A204.1 (cell line): ENCODE measurements around the gene CTDSP2.
"Not testable (repeated sequence)": the region's sequence is repeated elsewhere in the genome, so short reads cannot be mapped to it uniquely, and the experiment has no call there.

Source experiments
- FAIRE-seq: peaks from 2 replicates; lab custom pipeline; 2012; peaks lifted over from hg19 to GRCh38; lab: Jason Lieb, UNC

Gene CTDSP2

GRCh38 chr12:57852200-57852599 lies 5.7 kb upstream of the CTDSP2 start:
- FAIRE-seq: no peak

- FAIRE-seq: no peak
These were observed 5.0 kb upstream of the CTDSP2 start for GRCh38 chr12:57851552-57851951.

GRCh38 chr12:57850854-57851430 lies 4.4 kb upstream of the CTDSP2 start:
- no peak for FAIRE-seq

GRCh38 chr12:57849447-57849846 lies 2.9 kb upstream of the CTDSP2 start:
- FAIRE-seq: not testable (repeated sequence)

GRCh38 chr12:57849035-57849434 lies 2.5 kb upstream of the CTDSP2 start:
- FAIRE-seq: no peak

- FAIRE-seq: no peak
These were observed 1.7 kb upstream of the CTDSP2 start for GRCh38 chr12:57848208-57848607.

- no peak for FAIRE-seq
These were observed 298 bp downstream of the CTDSP2 start for GRCh38 chr12:57846285-57846576.

GRCh38 chr12:57845478-57846284 lies 848 bp downstream of the CTDSP2 start:
- FAIRE-seq: no peak

GRCh38 chr12:57844709-57845477 lies 1.6 kb downstream of the CTDSP2 start:
- FAIRE-seq: no peak

GRCh38 chr12:57842342-57843294 lies 3.9 kb downstream of the CTDSP2 start:
- no peak for FAIRE-seq

GRCh38 chr12:57841445-57841844 lies 5.1 kb downstream of the CTDSP2 start:
- FAIRE-seq: no peak

GRCh38 chr12:57840726-57841125 lies 5.8 kb downstream of the CTDSP2 start:
- FAIRE-seq: no peak

GRCh38 chr12:57839996-57840395 lies 6.5 kb downstream of the CTDSP2 start:
- FAIRE-seq: no peak

- FAIRE-seq: no peak
These were observed 7.8 kb downstream of the CTDSP2 start for GRCh38 chr12:57838594-57839302.

GRCh38 chr12:57837864-57838562 lies 8.5 kb downstream of the CTDSP2 start:
- FAIRE-seq: no peak

- no peak for FAIRE-seq
These were observed 9.8 kb downstream of the CTDSP2 start for GRCh38 chr12:57836442-57837375.

- FAIRE-seq: no peak
These were observed 10.9 kb downstream of the CTDSP2 start for GRCh38 chr12:57835366-57836288.

- FAIRE-seq: no peak
These were observed 12.2 kb downstream of the CTDSP2 start for GRCh38 chr12:57834086-57834876.
